CD14-positive monocyte (primary cell): ENCODE data around the gene NPAS3. TPM values are rescaled to one million over a fixed set of nuclear protein-coding genes. Genes with fewer than 3 reads are reported as not detected.

Experiments
- DNase-seq, 3 donors: peaks; one replicate each; pipeline ENCODE4 v3.0.0-alpha.2; 2011 to 2022
- H2AFZ ChIP-seq: 2 replicates; pipeline ENCODE4 v1.6.0; 2012; ENCODE audit warnings: mild to moderate bottlenecking, low read depth, low read length, inconsistent platforms; ENCODE audit not compliant: insufficient read depth, poor library complexity, severe bottlenecking
- H3K27ac ChIP-seq, 2 donors: 1 replicate in 1 of 2; 2 replicates in 1 of 2; pipeline ENCODE4 v1.5.1; 2012 to 2013; ENCODE audit warnings: low read length in 2 of 2, control low read depth in 1 of 2, inconsistent platforms in 1 of 2, low read depth in 1 of 2, mild to moderate bottlenecking in 1 of 2
- H3K27me3 ChIP-seq, 2 donors: one replicate each; pipeline versions ENCODE4 v1.6.0 to v1.6.1; 2011 to 2013; ENCODE audit warnings: low read length in 2 of 2; ENCODE audit not compliant: control insufficient read depth in 2 of 2, insufficient read depth in 2 of 2
- H3K36me3 ChIP-seq, 2 donors: replicated peaks in 1 of 2; 1 replicate in 1 of 2; 2 replicates in 1 of 2; pipeline versions ENCODE4 v1.5.1 to v1.6.1; 2012 to 2013; ENCODE audit warnings: low read length in 2 of 2, control low read depth in 1 of 2, inconsistent platforms in 1 of 2, mild to moderate bottlenecking in 1 of 2; ENCODE audit not compliant: insufficient read depth in 2 of 2, control insufficient read depth in 1 of 2
- H3K4me1 ChIP-seq, 2 donors: 1 replicate in 1 of 2; 2 replicates in 1 of 2; pipeline versions ENCODE4 v1.5.1 to v1.6.1; 2012 to 2013; ENCODE audit warnings: low read length in 2 of 2, control low read depth in 1 of 2, inconsistent platforms in 1 of 2, mild to moderate bottlenecking in 1 of 2, moderate library complexity in 1 of 2; ENCODE audit not compliant: insufficient read depth in 2 of 2, control insufficient read depth in 1 of 2
- H3K4me2 ChIP-seq: replicated peaks from 2 replicates; pipeline ENCODE3; 2012; ENCODE audit warnings: low read length, moderate library complexity, mild to moderate bottlenecking; ENCODE audit not compliant: poor library complexity, severe bottlenecking; ENCODE audit errors: extremely low read depth
- H3K4me3 ChIP-seq, 3 experiments: fragments of 200-600 bp in 1 of 3; sonication (generic) in 1 of 3; replicated peaks in 1 of 3; 1 replicate in 2 of 3; 2 replicates in 1 of 3; pipeline ENCODE4 v1.5.1; 2011 to 2013; ENCODE audit warnings: low read length in 3 of 3, mild to moderate bottlenecking in 3 of 3, control low read depth in 2 of 3, low read depth in 2 of 3, inconsistent platforms in 1 of 3, moderate library complexity in 1 of 3
- H3K79me2 ChIP-seq: 2 replicates; pipeline ENCODE4 v1.6.0; 2012; ENCODE audit warnings: mild to moderate bottlenecking, control low read depth, inconsistent platforms, low read length, moderate library complexity; ENCODE audit not compliant: insufficient read depth
- H3K9ac ChIP-seq: 2 replicates; pipeline ENCODE4 v1.6.0; 2017; ENCODE audit warnings: low read length, mild to moderate bottlenecking; ENCODE audit not compliant: insufficient read depth, poor library complexity, severe bottlenecking
- H3K9me3 ChIP-seq, 2 donors: replicated peaks in 1 of 2; 1 replicate in 1 of 2; 2 replicates in 1 of 2; pipeline versions ENCODE4 v1.5.1 to v1.6.1; 2012 to 2013; ENCODE audit warnings: low read length in 2 of 2, control low read depth in 1 of 2; ENCODE audit not compliant: control insufficient read depth in 1 of 2, insufficient read depth in 1 of 2
- H4K20me1 ChIP-seq: 2 replicates; pipeline ENCODE4 v1.6.0; 2012; ENCODE audit warnings: mild to moderate bottlenecking, low read length, control low read depth, moderate library complexity; ENCODE audit not compliant: insufficient read depth
- H3K27ac Mint-ChIP-seq, 7 donors: one replicate each; pipeline ENCODE4 v1.8.0; 2020; ENCODE audit warnings: mild to moderate bottlenecking in 7 of 7, mixed read lengths in 7 of 7, moderate library complexity in 6 of 7, inconsistent platforms in 2 of 7
- H3K27me3 Mint-ChIP-seq, 3 donors: one replicate each; pipeline ENCODE4 v1.8.0; 2021 to 2022; ENCODE audit warnings: low read depth in 3 of 3, mild to moderate bottlenecking in 3 of 3, mixed read lengths in 3 of 3, moderate library complexity in 3 of 3, inconsistent platforms in 1 of 3
- H3K36me3 Mint-ChIP-seq, 2 donors: one replicate each; pipeline ENCODE4 v1.8.0; 2020; ENCODE audit warnings: mixed read lengths in 2 of 2, inconsistent platforms in 1 of 2, mild to moderate bottlenecking in 1 of 2
- H3K4me1 Mint-ChIP-seq: one replicate; pipeline ENCODE4 v1.8.0; 2020; ENCODE audit warnings: mild to moderate bottlenecking, mixed read lengths
- H3K4me3 Mint-ChIP-seq, 2 donors: one replicate each; pipeline ENCODE4 v1.8.0; 2020; ENCODE audit warnings: mild to moderate bottlenecking in 2 of 2, mixed read lengths in 2 of 2, moderate library complexity in 1 of 2
- H3K9me3 Mint-ChIP-seq, 7 donors: one replicate each; pipeline ENCODE4 v1.8.0; 2020 to 2022; ENCODE audit warnings: mixed read lengths in 7 of 7, mild to moderate bottlenecking in 6 of 7, moderate library complexity in 6 of 7, inconsistent platforms in 2 of 7
- CTCF ChIP-seq: fragments of 200-600 bp; IDR thresholded peaks from one replicate; pipeline ENCODE4 v1.8.0; 2022; ENCODE audit warnings: antibody characterized with exemption, mild to moderate bottlenecking
- WGBS: methylation state at CpG from one replicate; pipeline ENCODE4 v1.1.5; 2013; ENCODE audit warnings: missing lambda C conversion rate; ENCODE audit not compliant: insufficient coverage; 5-methylcytosine and 5-hydroxymethylcytosine counted together
- intact Hi-C, 2 donors: fragments of 100-400 bp; cut with micrococcal nuclease; formaldehyde crosslinking; loops; one replicate each; pipeline versions ENCODE4 v1.15.0 to v1.15.1; 2023
- polyA plus RNA-seq, 3 donors: library from polyadenylated mRNA; depleted of rRNA in 1 of 3; unstranded in 2 of 3; stranded (reverse) in 1 of 3; fragments of 300-500 nt in 2 of 3; fragments of >200 nt in 1 of 3; fragmentation: Illumina TruSeq in 2 of 3; gene quantifications; 1 replicate in 2 of 3; 2 replicates in 1 of 3; pipeline ENCODE4 v1.2.3, GENCODE V29; 2012 to 2021

Gene NPAS3
- polyA plus RNA-seq, 3 donors, result not detected

- Histone ChIP-seq H3K4me3 (no peak overlapping the region), H2AFZ (no peak overlapping the region), H3K4me1 (no peaks in the 10 kb centered on the region), H3K79me2 (no peaks in the 10 kb centered on the region), H3K27me3 (no peaks in the 10 kb centered on the region), H4K20me1 (no peaks in the 10 kb centered on the region), H3K4me2 (no peak overlapping the region), H3K9me3 (no peaks in the 10 kb centered on the region), H3K9ac (no peak overlapping the region), H3K27ac (no peak overlapping the region), H3K36me3 (no peaks in the 10 kb centered on the region)
- Mint-ChIP-seq H3K4me1 (no peaks in the 10 kb centered on the region), H3K36me3 (no peaks in the 10 kb centered on the region), H3K4me3 (no peak overlapping the region), H3K27ac (no peak overlapping the region), H3K9me3 (peaks cover 0 to 2% (median 0%) of the 10 kb centered on the region in 7 donors), H3K27me3 (no peaks in the 10 kb centered on the region)
- DNase-seq, result no peak
- WGBS, result 100% methylated on average over 1 of the region's 5 CpGs
- intact Hi-C loops, result no loop called here
- TF ChIP-seq CTCF, result no peak
Observed at GRCh38 chr14:33570694-33571310, 632.1 kb downstream of the NPAS3 start.

- H3K27ac ChIP-seq, result no peak overlapping the region
- H3K36me3 ChIP-seq, result no peaks in the 10 kb centered on the region
- Mint-ChIP-seq H3K36me3 (no peaks in the 10 kb centered on the region), H3K27ac (no peak overlapping the region), H3K9me3 (peaks cover 0 to 6% (median 2%) of the 10 kb centered on the region in 7 donors), H3K4me3 (no peak overlapping the region), H3K27me3 (no peaks in the 10 kb centered on the region), H3K4me1 (no peaks in the 10 kb centered on the region)
- H3K79me2 ChIP-seq, result no peaks in the 10 kb centered on the region
- no peak for DNase-seq
- WGBS, result 85% methylated on average over 2 of the region's 3 CpGs
- H3K4me1 ChIP-seq, result no peaks in the 10 kb centered on the region
- intact Hi-C loops, result no loop called here
- H2AFZ ChIP-seq, result no peak overlapping the region
- no peak overlapping the region for H3K4me3 ChIP-seq
- no peaks in the 10 kb centered on the region for H4K20me1 ChIP-seq
- no peaks in the 10 kb centered on the region for H3K27me3 ChIP-seq
- no peaks in the 10 kb centered on the region for H3K9me3 ChIP-seq
- no peak overlapping the region for H3K9ac ChIP-seq
- no peak for TF ChIP-seq CTCF
- no peak overlapping the region for H3K4me2 ChIP-seq
Observed at GRCh38 chr14:33573301-33573880, 634.7 kb downstream of the NPAS3 start.
